Lower leg skin (tissue), 3 donors: ENCODE data around the gene PDE6H.

Experiments used
- CTCF ChIP-seq, 3 donors: fragments of 450-650 bp; IDR thresholded peaks; one replicate each; pipeline ENCODE4 v1.5.1; 2016; ENCODE audit warnings: antibody characterized with exemption in 3 of 3, mild to moderate bottlenecking in 3 of 3, moderate library complexity in 2 of 3
- POLR2A ChIP-seq, 2 donors: fragments of 450-650 bp; IDR thresholded peaks; one replicate each; pipeline ENCODE4 v1.6.1; 2016 to 2017; ENCODE audit warnings: antibody characterized with exemption in 2 of 2, mild to moderate bottlenecking in 1 of 2, moderate library complexity in 1 of 2

GRCh38 chr12:14979468-14979867, 6.6 kb downstream of the PDE6H start:
- TF ChIP-seq CTCF (IDR thresholded peaks at IDR 0.05) = no peak
- no peak for TF ChIP-seq POLR2A (IDR thresholded peaks at IDR 0.05)
